Measurements from ENCODE around the gene MAP4K2.

MAP4K2 gene

DNA sequence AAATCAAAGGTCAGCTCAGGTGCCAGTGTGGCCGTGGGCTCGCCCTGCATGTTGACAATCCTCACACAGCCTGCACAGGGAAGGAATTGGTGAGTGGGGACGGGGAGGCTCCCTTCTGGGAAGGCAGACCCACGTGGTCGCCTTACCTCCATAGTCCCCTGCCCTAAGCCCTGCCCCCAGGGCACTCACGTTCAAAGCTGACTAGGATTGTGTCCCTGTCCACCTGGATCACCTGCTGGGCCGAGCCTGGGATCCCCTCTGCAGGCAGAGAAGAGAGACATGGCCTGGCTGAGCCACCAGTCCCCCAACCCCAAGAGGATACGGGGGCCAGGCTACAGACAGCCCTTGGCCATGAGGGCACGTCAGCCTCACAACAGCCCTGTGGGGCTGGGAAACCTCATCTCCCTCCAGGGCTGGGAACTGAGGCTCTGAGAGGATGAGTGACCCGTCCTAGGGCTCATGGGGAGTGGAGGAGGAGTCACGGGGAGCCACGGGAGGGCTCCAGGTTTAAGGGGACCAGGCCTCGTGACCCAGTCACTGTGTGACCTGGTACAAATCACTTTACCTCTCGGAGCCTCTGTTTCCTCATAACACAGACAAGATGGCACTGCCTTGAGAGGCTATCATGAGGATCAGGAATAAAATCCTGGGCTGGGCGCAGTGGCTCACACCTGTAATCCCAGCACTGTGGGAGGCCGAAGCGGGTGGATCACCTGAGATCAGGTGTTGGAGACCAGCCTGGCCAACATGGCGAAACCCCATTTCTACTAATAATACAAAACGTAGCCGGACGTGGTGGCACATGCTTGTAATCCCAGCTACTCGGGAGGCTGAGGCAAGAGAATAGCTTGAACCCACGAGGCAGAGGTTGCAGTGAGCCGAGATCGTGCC, 12.6 kb downstream of the MAP4K2 start:
- no peak for DNase-seq

- DNase-seq = no peak
Measured at GRCh38 chr11:64789331-64790204, 13.4 kb downstream of the MAP4K2 start.

- DNase-seq = no peak
Measured at GRCh38 chr11:64788321-64789215, 14.4 kb downstream of the MAP4K2 start.

- DNase-seq = no peak
Measured at GRCh38 chr11:64787526-64788320, 15.3 kb downstream of the MAP4K2 start.

DNA sequence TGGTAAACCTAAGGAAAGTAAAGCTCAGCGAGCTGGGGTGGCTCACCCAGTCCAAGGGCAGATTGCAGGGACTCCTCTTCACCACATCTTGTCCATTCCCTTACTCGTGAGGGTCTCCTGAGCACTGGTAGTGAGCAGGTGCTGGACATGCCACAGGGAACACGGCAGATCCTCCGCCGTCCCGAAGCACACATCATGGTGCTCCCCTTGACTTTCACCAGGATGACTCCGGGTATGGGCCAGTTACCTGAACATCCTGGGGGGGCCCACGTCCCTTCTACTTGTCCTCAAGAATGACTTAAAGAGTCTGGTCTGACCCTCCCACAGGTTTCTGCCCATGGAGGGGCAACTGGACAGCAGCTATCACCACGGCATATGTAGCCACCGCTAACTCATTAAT, 16.7 kb downstream of the MAP4K2 start:
- DNase-seq = no peak

DNA sequence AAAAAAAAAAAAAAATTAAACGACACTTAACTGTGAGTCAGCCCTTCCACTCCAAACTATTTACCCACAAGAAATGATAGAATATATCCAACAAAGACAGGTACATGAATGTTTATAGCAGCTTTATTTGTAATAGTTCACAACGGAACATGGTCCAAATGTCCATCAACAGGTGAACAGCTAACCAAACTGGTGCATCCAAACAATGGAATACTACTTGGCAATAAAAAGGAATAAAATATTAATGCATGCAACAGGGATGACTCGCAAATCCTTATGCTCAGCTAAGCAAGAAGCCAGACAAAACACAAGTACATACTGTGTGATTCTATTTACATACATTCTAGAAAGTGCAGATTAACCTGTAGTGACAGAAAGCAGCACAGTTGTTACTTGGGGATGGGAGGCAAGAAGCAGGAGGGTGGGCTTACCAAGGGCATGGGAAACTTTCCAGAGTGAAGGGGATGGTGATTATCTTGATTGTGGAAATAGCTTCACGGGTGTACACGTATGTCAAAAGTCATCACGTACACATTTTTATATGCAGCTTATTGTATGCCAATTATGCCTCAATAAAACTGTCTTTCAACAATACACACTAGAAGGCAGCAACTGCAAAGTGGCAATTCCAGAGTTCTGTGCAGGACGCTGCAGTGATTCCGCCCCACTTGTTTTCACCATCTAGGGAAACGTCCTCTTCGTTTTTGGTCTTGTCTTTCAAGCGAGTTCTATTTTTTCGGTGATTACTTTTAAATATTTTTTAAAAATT, 18.0 kb downstream of the MAP4K2 start:
- no peak for DNase-seq

GRCh38 chr11:64778473-64779298, 24.3 kb downstream of the MAP4K2 start, which contains the start of gene SF1:
Gene SF1 (minus strand): TSS chr11:64778542. CDS start chr11:64778392, 150 bp downstream.
- DNase-seq = peak; percentile 99

- no peak for DNase-seq
Measured at GRCh38 chr11:64778223-64778472, 24.9 kb downstream of the MAP4K2 start.

- peak; percentile 80 for DNase-seq
Measured at GRCh38 chr11:64777449-64778222, 25.4 kb downstream of the MAP4K2 start.

GRCh38 chr11:64776875-64777274, 26.1 kb downstream of the MAP4K2 start:
- DNase-seq = no peak

GRCh38 chr11:64776425-64776824, 26.6 kb downstream of the MAP4K2 start:
- no peak for DNase-seq

DNA sequence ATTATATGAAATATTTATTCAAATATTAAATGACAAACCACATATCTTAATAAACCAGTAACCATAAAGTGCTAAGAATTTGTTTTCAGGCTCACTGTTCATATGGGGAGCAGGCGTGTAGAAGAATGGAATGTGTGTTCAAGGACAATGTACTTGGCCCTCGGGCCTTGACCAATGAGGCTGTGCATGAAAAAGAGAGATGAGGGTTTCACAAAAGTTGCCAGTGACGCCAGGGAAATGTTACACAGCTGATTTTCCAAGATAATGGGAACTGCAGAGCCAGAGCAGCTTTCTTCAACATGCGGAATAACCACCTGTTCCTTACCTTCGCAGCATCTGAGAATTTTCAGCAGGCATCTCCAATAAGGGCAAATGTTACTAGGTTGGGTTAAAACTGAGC, 28.9 kb downstream of the MAP4K2 start:
- no peak for DNase-seq

GRCh38 chr11:64772303-64773018, 30.6 kb downstream of the MAP4K2 start:
- no peak for DNase-seq

DNA sequence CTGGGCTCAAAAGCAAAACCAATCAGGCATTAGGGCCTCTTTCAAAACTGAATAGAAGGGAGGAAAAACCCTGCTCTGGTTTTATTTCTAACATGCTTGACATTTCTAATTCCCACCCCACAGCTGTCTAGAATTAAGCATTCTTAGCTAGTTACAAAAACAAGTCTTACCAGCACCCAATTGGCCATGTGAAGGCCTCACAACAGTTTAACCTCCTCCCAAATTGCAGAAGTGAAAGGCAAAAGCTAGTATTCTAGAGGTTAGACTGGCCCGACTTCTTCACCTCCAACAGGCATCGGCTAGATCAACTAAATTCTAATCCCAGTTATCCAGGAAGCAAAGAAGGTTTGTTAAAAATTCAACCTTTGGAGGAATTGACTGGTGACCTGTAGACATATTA, 31.2 kb downstream of the MAP4K2 start:
- no peak for DNase-seq

- no peak for DNase-seq
Measured at GRCh38 chr11:64770120-64770519, 32.9 kb downstream of the MAP4K2 start.

DNA sequence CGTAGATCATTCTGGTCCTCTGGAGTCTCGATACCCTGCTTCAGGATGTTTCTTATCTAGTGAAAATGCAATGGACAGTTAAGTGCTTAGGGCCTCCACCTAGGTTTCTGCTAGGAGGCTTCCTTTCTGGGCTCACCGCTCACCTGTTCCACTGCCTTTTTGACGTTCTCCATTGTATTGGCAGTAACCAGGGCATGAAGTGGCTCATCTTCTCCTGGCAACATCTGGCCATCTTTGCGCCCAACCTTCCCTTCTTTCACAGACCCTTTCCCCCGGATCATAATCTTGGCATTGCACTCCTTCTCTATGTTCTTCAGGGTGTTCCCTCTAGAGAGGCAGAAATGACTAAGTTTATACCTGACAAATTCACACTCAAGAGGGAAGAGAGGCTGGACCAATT, 33.7 kb downstream of the MAP4K2 start:
- DNase-seq = no peak

- no peak for DNase-seq
Measured at GRCh38 chr11:64768300-64768694, 34.7 kb downstream of the MAP4K2 start.

GRCh38 chr11:64767344-64768299, 35.4 kb downstream of the MAP4K2 start:
- peak; percentile 16 for DNase-seq

Measured in NCI-H2171 (cell line).